ENCODE measurements around the gene RAD9A.
A peak's percentile ranks its signal among the peaks of the same experiment; 100 is the strongest.
"Not testable (repeated sequence)": the region's sequence is repeated elsewhere in the genome, so short reads cannot be mapped to it uniquely, and the experiment has no call there.

The RAD9A gene

GRCh38 chr11:67411785-67412152, 20.0 kb downstream of the RAD9A start:
- no peak for DNase-seq

- no peak for DNase-seq
These were observed 20.9 kb downstream of the RAD9A start for GRCh38 chr11:67412495-67413179.

DNA sequence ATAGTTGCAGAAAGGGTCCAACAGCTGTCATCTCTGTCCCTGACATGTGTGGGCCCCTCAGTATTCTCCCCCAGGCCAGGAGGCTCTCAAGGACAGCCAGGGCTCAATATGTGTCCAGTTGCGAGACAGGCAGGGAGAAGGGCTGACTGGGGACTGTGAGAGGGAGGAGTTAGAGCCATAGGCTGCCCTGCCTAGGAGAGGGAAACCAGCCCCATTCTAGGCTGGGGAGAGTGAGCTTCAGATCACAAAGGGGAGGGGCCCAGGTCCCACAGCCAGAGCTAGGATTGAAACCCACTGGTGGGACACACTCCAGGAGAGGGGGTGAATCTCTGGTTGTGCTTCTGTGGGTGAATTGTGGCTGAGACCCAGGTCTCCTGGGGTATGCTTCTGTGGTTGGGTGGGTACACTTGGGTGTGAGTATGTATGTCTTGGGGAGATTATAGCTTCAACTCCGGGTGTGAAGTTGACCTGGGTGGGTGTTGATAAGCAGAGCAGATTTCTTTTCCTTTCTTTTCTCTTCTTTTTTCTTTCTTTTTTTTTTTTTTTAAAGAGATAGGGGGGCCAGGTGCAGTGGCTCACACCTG, 21.6 kb downstream of the RAD9A start:
- DNase-seq, result no peak

GRCh38 chr11:67415501-67416304, 23.9 kb downstream of the RAD9A start, which contains the start of gene CARNS1:
Gene CARNS1 (plus strand): TSS chr11:67415678. CDS start chr11:67416200, 522 bp downstream.
- no peak for DNase-seq

- DNase-seq, result no peak
These were observed 24.9 kb downstream of the RAD9A start for GRCh38 chr11:67416416-67417335.

- no peak for DNase-seq
These were observed 25.6 kb downstream of the RAD9A start for GRCh38 chr11:67417425-67417824.

GRCh38 chr11:67418476-67419281, 26.9 kb downstream of the RAD9A start:
- DNase-seq, result peak; percentile 13 to 53

DNA sequence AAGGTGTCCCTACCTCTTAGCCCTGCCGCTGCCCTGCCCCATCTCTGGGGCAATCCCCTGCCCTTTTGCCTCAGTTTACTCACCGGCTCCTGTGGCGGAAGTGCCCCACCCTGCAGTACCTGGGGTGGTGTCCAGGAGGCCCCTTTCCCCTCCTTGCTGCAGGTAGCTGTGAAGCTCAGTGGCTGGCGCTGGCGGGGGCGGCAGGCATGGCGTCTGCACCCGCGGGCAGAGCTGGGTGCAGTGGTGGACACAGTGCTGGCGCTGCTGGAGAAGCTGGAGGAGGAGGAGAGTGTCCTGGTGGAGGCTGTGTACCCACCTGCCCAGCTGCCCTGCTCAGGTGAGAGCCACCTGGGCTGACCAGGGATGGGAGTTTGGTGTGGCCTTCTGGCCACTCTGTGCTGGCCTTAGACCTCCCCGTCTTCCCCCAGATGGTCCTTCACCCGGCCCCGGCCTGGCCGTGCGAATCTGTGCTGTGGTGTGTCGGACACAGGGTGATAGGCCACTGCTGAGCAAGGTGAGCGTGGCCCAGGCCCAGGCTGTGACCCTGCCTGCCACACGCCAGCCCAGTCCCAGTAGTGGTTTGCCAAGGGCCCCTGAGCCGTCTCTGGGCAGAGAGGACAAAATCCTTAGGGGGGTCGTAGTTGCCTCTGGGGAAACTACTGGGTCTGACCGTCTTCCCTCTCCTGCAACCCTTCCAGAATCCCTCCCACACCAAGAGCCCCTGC, 27.7 kb downstream of the RAD9A start:
- DNase-seq, result no peak

DNA sequence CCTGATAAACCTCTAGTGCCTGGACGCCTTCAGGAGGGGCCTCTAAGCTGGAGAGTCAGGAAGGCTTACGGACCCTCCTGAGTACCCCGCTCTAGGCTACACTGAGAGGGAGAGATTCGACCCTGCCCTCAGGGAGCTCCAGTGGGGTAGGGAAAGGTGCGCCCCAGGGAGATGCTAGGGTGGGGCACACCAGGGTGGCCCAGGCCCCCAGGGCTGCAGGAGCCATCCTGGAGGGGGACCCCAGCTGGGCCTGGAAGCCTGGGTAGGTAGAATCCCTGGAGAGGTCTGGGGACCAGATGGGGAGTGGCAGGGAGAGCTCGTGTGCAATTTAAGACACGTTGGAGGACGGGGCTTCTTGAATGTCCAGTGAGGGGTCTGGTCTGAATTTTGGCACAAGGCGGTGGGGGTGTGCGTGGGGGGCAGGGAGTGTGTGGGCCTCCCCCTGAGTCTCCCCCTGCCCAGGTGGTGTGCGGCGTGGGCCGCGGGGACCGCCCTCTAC, 28.4 kb downstream of the RAD9A start:
- DNase-seq, result no peak

GRCh38 chr11:67420646-67421429, 29.1 kb downstream of the RAD9A start:
- DNase-seq, result peak; percentile 72 to 83

DNA sequence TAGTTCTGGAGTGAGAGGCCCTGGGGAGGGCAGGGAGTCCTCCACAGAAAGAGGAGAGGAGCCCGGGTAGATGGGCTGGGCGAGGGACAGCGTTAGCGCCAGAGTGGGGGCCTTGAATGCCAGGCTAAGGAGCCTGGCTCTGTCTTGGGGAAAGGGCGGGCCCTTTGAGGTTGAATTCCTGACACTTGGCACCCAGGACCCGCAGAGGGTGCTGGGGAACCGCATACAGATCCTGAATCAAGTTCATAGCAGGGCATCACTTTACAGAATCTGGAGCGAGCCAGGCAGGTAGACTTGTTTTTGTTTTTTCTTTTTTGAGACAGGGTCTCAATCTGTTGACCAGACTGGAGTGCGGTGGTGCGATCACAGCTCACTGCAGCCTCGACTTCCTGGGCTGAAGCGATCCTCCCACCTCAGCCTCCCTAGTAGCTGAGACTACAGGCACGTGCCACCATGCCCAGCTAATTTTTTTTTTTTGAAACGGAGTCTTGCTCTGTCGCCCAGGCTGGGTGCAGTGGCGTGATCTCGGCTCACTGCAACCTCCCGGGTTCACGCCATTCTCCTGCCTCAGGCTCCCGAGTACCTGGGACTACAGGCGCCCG, 29.7 kb downstream of the RAD9A start:
- DNase-seq, result no peak

DNA sequence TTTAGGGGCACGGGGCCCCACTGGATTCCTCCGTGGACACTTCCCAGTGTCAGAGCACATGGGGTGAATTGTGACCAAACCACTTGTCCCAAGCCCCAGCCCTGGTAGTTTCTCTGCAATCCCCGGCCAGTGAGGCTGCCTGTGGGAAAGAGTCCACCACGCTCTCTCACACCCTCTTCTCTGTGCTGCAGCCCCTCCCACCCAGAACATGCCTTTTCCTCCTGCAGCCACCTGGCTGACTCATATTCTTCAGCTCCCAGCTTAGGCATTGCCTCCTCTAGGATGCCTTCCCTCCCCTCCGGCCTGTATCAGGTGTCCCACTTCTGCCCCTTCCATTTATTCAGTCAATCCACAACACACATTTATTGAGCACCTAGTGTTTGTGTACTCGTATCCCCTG, 31.1 kb downstream of the RAD9A start:
- no peak for DNase-seq

DNA sequence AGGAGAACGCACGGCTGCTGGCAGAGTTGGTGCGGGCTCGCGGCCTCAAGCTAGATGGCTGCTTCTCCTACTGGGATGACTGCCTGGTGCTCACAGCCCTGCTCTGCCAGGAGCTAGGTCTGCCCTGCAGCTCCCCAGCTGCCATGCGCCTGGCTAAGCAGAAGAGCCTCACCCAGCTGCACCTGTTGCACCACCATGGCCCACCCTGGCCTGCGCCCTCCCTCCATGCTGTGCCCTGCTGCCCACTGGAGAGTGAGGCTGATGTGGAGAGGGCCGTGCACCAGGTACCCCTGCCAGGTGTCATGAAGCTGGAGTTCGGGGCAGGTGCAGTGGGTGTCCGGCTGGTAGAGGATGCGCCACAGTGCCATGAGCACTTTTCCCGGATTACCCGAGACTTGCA, 31.7 kb downstream of the RAD9A start:
- no peak for DNase-seq

DNA sequence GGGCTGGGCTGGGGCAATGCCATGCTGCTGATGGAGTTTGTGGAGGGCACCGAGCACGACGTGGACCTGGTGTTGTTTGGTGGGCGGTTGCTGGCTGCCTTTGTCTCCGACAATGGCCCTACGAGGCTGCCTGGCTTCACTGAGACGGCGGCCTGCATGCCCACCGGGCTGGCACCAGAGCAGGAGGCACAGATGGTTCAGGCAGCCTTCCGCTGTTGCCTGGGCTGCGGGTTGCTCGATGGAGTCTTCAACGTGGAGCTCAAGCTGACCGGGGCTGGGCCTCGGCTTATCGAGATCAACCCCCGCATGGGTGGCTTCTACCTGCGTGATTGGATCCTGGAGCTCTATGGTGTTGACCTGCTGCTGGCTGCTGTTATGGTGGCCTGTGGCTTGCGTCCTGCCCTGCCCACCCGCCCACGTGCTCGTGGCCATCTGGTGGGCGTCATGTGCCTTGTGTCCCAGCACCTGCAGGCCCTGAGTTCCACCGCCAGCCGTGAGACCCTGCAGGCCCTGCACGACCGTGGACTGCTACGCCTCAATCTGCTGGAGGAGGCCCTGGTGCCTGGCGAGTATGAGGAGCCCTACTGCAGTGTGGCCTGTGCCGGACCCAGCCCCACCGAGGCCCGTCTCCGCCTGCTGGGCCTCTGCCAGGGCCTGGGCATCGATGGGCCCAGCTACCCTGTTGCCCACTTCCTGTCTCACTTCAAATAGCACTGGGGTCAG, 32.3 kb downstream of the RAD9A start:
- no peak for DNase-seq

DNA sequence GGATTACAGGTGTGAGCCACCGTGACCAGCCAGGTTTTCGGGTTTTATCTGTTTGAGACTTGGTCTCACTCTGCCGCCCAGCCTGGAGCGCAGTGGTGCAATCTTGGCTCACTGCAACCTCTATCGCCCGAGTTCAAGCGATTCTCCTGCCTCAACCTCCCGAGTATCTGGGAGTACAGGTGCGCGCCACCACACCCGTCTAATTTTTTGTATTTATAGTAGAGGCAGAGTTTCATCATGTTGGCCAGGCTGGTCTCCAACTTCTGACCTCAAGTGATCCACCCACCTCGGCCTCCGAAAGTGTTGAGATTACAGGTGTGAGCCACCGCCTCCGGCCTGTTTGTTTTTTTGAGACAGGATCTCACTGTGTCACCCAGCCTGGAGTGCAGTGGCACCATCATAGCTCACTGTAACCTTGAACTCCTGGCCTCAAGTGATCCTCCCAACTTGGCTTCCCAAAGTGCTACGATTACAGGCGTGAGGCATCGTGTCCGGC, 35.6 kb downstream of the RAD9A start:
- DNase-seq, result not testable (repeated sequence)

DNA sequence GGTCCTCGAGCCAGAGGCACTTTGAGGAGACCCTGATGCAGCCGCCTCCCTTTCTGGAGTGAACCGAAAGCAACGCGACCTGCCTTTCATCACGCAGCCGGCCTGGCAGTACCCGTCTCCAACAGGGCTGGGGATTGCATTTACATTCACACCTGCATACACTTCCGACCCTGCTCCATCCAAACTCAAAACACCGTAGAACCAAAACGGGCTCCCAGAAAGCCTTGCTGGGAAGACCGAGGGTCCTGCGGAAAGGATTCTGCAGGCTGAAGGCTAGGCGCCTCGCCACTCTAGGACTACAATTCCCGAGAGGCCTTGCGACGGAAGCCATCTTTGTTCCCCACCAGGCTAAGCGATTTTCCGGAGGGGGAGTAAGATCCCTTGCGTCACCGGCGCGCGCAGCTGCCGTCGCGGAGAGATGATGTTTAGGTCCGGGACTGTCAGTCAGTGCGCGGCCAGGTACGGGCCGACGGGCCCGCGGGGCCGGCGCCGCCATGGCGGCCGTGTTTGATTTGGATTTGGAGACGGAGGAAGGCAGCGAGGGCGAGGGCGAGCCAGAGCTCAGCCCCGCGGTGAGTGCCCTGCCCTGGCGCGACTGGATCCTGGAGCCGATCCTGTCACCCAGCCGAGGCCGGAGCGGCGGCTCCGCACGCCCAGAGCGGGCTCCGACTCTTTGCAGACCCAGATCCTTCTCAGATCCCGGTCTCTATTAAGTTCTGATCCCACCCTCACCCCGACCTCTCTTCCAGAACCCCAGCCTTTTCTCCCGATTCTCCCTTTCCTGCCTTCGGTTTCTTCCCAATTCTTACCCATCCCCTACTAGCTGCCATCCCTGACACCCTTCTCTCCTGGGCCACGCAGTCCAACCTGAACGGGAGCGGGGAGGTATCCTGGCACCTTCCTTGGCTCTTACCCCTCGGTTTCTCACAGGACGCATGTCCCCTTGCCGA, 36.5 kb downstream of the RAD9A start, which contains the start of gene RPS6KB2:
Gene RPS6KB2, plus strand, starts transcription at position 443 of the 950 bp plus-strand sequence. Its CDS starts 52 bp downstream, at position 495.
- peak; percentile 92 to 94 for DNase-seq

GRCh38 chr11:67429038-67429668, 37.4 kb downstream of the RAD9A start:
- no peak for DNase-seq

All from AML-193 (cell line).